CD4-positive, alpha-beta T cell treated with Interferon alpha-2 for 1 hour (primary cell): Measurements from ENCODE around the gene PSMC5.
"Not testable (repeated sequence)": the region's sequence is repeated elsewhere in the genome, so short reads cannot be mapped to it uniquely, and the experiment has no call there.

Source experiments
- DNase-seq, 2 donors: peaks; one replicate each; pipeline ENCODE4 v3.0.0-alpha.2; 2020 to 2022

Gene PSMC5

GRCh38 chr17:63874061-63874626, 46.9 kb downstream of the PSMC5 start:
- DNase-seq = not testable (repeated sequence)

GRCh38 chr17:63874693-63875092, 47.5 kb downstream of the PSMC5 start:
- not testable (repeated sequence) for DNase-seq

GRCh38 chr17:63878413-63878812, 51.2 kb downstream of the PSMC5 start:
- DNase-seq = not testable (repeated sequence)

- DNase-seq = no peak
Measured at GRCh38 chr17:63880706-63881105, 53.5 kb downstream of the PSMC5 start.

GRCh38 chr17:63881337-63881736, 54.1 kb downstream of the PSMC5 start:
- not testable (repeated sequence) for DNase-seq
